Measurements from ENCODE around the gene TRIM52.

TRIM52 gene

GRCh38 chr5:181223058-181223728 lies 37.8 kb downstream of the TRIM52 start, which contains the start of gene TRIM41:
Gene TRIM41, plus strand, starts transcription at chr5:181223281. Its CDS starts 719 bp downstream, at chr5:181224000.
- Histone ChIP-seq H3K4me1 (ENCODE audit: control insufficient read depth in 1 of 2, insufficient read depth in 1 of 2, low read depth in 1 of 2, low read length in 1 of 2) (peaks cover 43 to 46% of the 10 kb centered on the region in 2 experiments), H3K27me3 (peaks cover 9% of the 10 kb centered on the region), H3K4me3 (ENCODE audit: low read depth in 1 of 2, low read length in 1 of 2) (peak within 1 kb of the TSS; percentile 77 to 91), H3K9me3 (no peaks in the 10 kb centered on the region), H3K27ac (peak within 1 kb of the TSS; percentile 98), H3K36me3 (no peaks in the 10 kb centered on the region)
- peak; percentile 73 for TF ChIP-seq CTCF (IDR thresholded peaks at IDR 0.05)

- Histone ChIP-seq H3K9me3 (no peaks in the 10 kb centered on the region), H3K4me3 (ENCODE audit: low read depth in 1 of 2, low read length in 1 of 2) (peak overlapping the region; percentile 77 to 91), H3K27me3 (peaks cover 15% of the 10 kb centered on the region), H3K27ac (peak overlapping the region; percentile 98), H3K4me1 (ENCODE audit: control insufficient read depth in 1 of 2, insufficient read depth in 1 of 2, low read depth in 1 of 2, low read length in 1 of 2) (peaks cover 49 to 52% of the 10 kb centered on the region in 2 experiments), H3K36me3 (no peaks in the 10 kb centered on the region)
- no peak for TF ChIP-seq CTCF (IDR thresholded peaks at IDR 0.05)
Observed at GRCh38 chr5:181222630-181223057, 38.3 kb downstream of the TRIM52 start.

GRCh38 chr5:181221792-181222629 lies 38.9 kb downstream of the TRIM52 start:
- Histone ChIP-seq H3K27ac (peak overlapping the region; percentile 98), H3K36me3 (no peaks in the 10 kb centered on the region), H3K27me3 (peaks cover 21% of the 10 kb centered on the region), H3K9me3 (no peaks in the 10 kb centered on the region), H3K4me1 (ENCODE audit: control insufficient read depth in 1 of 2, insufficient read depth in 1 of 2, low read depth in 1 of 2, low read length in 1 of 2) (peaks cover 55 to 58% of the 10 kb centered on the region in 2 experiments), H3K4me3 (ENCODE audit: low read depth in 1 of 2, low read length in 1 of 2) (peak overlapping the region; percentile 77 to 91)
- TF ChIP-seq CTCF (IDR thresholded peaks at IDR 0.05) = no peak

GRCh38 chr5:181221105-181221791 lies 39.7 kb downstream of the TRIM52 start:
- H3K9me3 ChIP-seq = no peaks in the 10 kb centered on the region
- H3K4me3 ChIP-seq (ENCODE audit: low read depth in 1 of 2, low read length in 1 of 2) = peak overlapping the region in 1 of 2 experiments; percentile 91
- H3K4me1 ChIP-seq (ENCODE audit: control insufficient read depth in 1 of 2, insufficient read depth in 1 of 2, low read depth in 1 of 2, low read length in 1 of 2) = peaks cover 61 to 66% of the 10 kb centered on the region in 2 experiments
- H3K36me3 ChIP-seq = no peaks in the 10 kb centered on the region
- H3K27ac ChIP-seq = peak overlapping the region; percentile 98
- TF ChIP-seq CTCF (IDR thresholded peaks at IDR 0.05) = no peak
- peaks cover 29% of the 10 kb centered on the region for H3K27me3 ChIP-seq

- Histone ChIP-seq H3K9me3 (no peaks in the 10 kb centered on the region), H3K4me3 (ENCODE audit: low read depth in 1 of 2, low read length in 1 of 2) (no peak overlapping the region), H3K27ac (no peak overlapping the region), H3K36me3 (no peaks in the 10 kb centered on the region), H3K4me1 (ENCODE audit: control insufficient read depth in 1 of 2, insufficient read depth in 1 of 2, low read depth in 1 of 2, low read length in 1 of 2) (peaks cover 57 to 64% of the 10 kb centered on the region in 2 experiments), H3K27me3 (peaks cover 35% of the 10 kb centered on the region)
- TF ChIP-seq CTCF (IDR thresholded peaks at IDR 0.05) = no peak
Observed at GRCh38 chr5:181220178-181220515, 40.8 kb downstream of the TRIM52 start.
